Measurements from ENCODE around the gene TRIM8. TPM values are rescaled to one million over a fixed set of nuclear protein-coding genes. Genes with fewer than 3 reads are reported as not detected.

Gene TRIM8
- total RNA-seq, 3 donors from 2014 or later (not counting 1 experiment from before 2014, with no cell fraction given) = 81.9 to 87.8 (median 86.2) TPM

- Mint-ChIP-seq H3K27ac (peak overlapping the region in 1 of 2 donors; percentile 64), H3K36me3 (no peaks in the 10 kb centered on the region), H3K4me3 (no peak overlapping the region), H3K4me1 (peaks cover 11 to 24% of the 10 kb centered on the region in 2 donors), H3K27me3 (ENCODE audit: low read depth in 2 of 2) (no peaks in the 10 kb centered on the region), H3K9me3 (no peaks in the 10 kb centered on the region)
- intact Hi-C loops (cut with micrococcal nuclease) = no loop called here
- Histone ChIP-seq H3K4me1 (ENCODE audit: control insufficient read depth, insufficient read depth, low read length) (peaks cover 21% of the 10 kb centered on the region), H3K36me3 (ENCODE audit: control insufficient read depth, insufficient read depth, low read length) (no peaks in the 10 kb centered on the region), H3K27me3 (ENCODE audit: control insufficient read depth, insufficient read depth, low read length) (no peaks in the 10 kb centered on the region), H3K4me3 (ENCODE audit: low read length) (no peak overlapping the region), H3K9me3 (ENCODE audit: control insufficient read depth, insufficient read depth, low read length) (no peaks in the 10 kb centered on the region), H3K27ac (ENCODE audit: low read length) (no peak overlapping the region)
- TF ChIP-seq CTCF (IDR thresholded peaks at IDR 0.05) = peak; percentile 45
- 86% methylated on average over 6 of the region's 7 CpGs for WGBS (ENCODE audit: insufficient coverage)
- ATAC-seq = peak in 1 of 3 donors; percentile 33
- DNase-seq = peak in 1 of 2 donors; percentile 43
Measured at GRCh38 chr10:102669206-102670064, 25.2 kb downstream of the TRIM8 start.

GRCh38 chr10:102670065-102670670 lies 25.9 kb downstream of the TRIM8 start:
- no peak for ATAC-seq
- intact Hi-C loops (cut with micrococcal nuclease) = no loop called here
- peaks cover 18 to 31% of the 10 kb centered on the region in 2 donors for H3K4me1 Mint-ChIP-seq
- H3K4me3 ChIP-seq (ENCODE audit: low read length) = no peak overlapping the region
- peaks cover 29% of the 10 kb centered on the region for H3K4me1 ChIP-seq (ENCODE audit: control insufficient read depth, insufficient read depth, low read length)
- no peaks in the 10 kb centered on the region for H3K9me3 ChIP-seq (ENCODE audit: control insufficient read depth, insufficient read depth, low read length)
- DNase-seq = no peak
- H3K4me3 Mint-ChIP-seq = no peak overlapping the region
- no peaks in the 10 kb centered on the region for H3K27me3 Mint-ChIP-seq (ENCODE audit: low read depth in 2 of 2)
- peak; percentile 1 for TF ChIP-seq CTCF (IDR thresholded peaks at IDR 0.05)
- no peaks in the 10 kb centered on the region for H3K36me3 Mint-ChIP-seq
- H3K27me3 ChIP-seq (ENCODE audit: control insufficient read depth, insufficient read depth, low read length) = no peaks in the 10 kb centered on the region
- H3K36me3 ChIP-seq (ENCODE audit: control insufficient read depth, insufficient read depth, low read length) = no peaks in the 10 kb centered on the region
- H3K27ac ChIP-seq (ENCODE audit: low read length) = no peak overlapping the region
- 91% methylated on average over 9 of the region's 9 CpGs for WGBS (ENCODE audit: insufficient coverage)
- no peaks in the 10 kb centered on the region for H3K9me3 Mint-ChIP-seq
- peak overlapping the region in 1 of 2 donors; percentile 64 for H3K27ac Mint-ChIP-seq

GRCh38 chr10:102670871-102671434 lies 26.7 kb downstream of the TRIM8 start:
- H3K4me1 ChIP-seq (ENCODE audit: control insufficient read depth, insufficient read depth, low read length) = peaks cover 37% of the 10 kb centered on the region

More at GRCh38 chr10:102670871-102671434, 26.7 kb downstream of the TRIM8 start:
- no peaks in the 10 kb centered on the region for H3K9me3 ChIP-seq (ENCODE audit: control insufficient read depth, insufficient read depth, low read length)
- no peak overlapping the region for H3K4me3 ChIP-seq (ENCODE audit: low read length)
- H3K9me3 Mint-ChIP-seq = no peaks in the 10 kb centered on the region
- no peaks in the 10 kb centered on the region for H3K36me3 Mint-ChIP-seq
- TF ChIP-seq CTCF (IDR thresholded peaks at IDR 0.05) = no peak
- intact Hi-C loops (cut with micrococcal nuclease) = no loop called here
- ATAC-seq (no peak), DNase-seq (no peak)
- H3K4me1 Mint-ChIP-seq = peaks cover 26 to 39% of the 10 kb centered on the region in 2 donors
- no peaks in the 10 kb centered on the region for H3K27me3 ChIP-seq (ENCODE audit: control insufficient read depth, insufficient read depth, low read length)
- 94% methylated on average over 6 of the region's 6 CpGs for WGBS (ENCODE audit: insufficient coverage)
- H3K27me3 Mint-ChIP-seq (ENCODE audit: low read depth in 2 of 2) = no peaks in the 10 kb centered on the region
- no peak overlapping the region for H3K4me3 Mint-ChIP-seq
- no peak overlapping the region for H3K27ac Mint-ChIP-seq
- H3K27ac ChIP-seq (ENCODE audit: low read length) = no peak overlapping the region
- H3K36me3 ChIP-seq (ENCODE audit: control insufficient read depth, insufficient read depth, low read length) = no peaks in the 10 kb centered on the region

Data from natural killer cell (primary cell).